GM20431 (cell line): ENCODE results near the gene ZNF296.

Experiments used
- in situ Hi-C: fragments of 300-500 bp; cut with MseI, MboI; formaldehyde crosslinking; loops from one replicate; pipeline ENCODE4 v1.15.0; 2020; ENCODE audit warnings: low sequenced_read_pairs; ENCODE audit not compliant: unreplicated experiment

The ZNF296 gene

GRCh38 chr19:45090034-45090433, 13.8 kb upstream of the ZNF296 start:
- in situ Hi-C loops, result no loop called here

- in situ Hi-C loops, result no loop called here
Measured at GRCh38 chr19:45087531-45087930, 11.3 kb upstream of the ZNF296 start.

GRCh38 chr19:45086480-45086879, 10.2 kb upstream of the ZNF296 start:
- in situ Hi-C loops, result no loop called here

GRCh38 chr19:45082170-45082569, 5.9 kb upstream of the ZNF296 start:
- in situ Hi-C loops, result no loop called here

GRCh38 chr19:45079911-45080370, 3.7 kb upstream of the ZNF296 start:
- in situ Hi-C loops, result no loop called here

- in situ Hi-C loops, result no loop called here
Measured at GRCh38 chr19:45079063-45079910, 3.0 kb upstream of the ZNF296 start, which contains the start of gene GEMIN7. Gene GEMIN7, plus strand, starts transcription at chr19:45079260. Its CDS starts 10,855 bp downstream, at chr19:45090115.

GRCh38 chr19:45078390-45079062, 2.2 kb upstream of the ZNF296 start:
- in situ Hi-C loops, result no loop called here

- in situ Hi-C loops, result no loop called here
Measured at GRCh38 chr19:45076851-45077730, 813 bp upstream of the ZNF296 start.

- in situ Hi-C loops, result no loop called here
Measured at GRCh38 chr19:45075301-45076028, 813 bp downstream of the ZNF296 start.

- in situ Hi-C loops, result no loop called here
Measured at GRCh38 chr19:45074744-45075300, 1.5 kb downstream of the ZNF296 start.

GRCh38 chr19:45071969-45072790, 4.1 kb downstream of the ZNF296 start:
- in situ Hi-C loops, result no loop called here

GRCh38 chr19:45071545-45071938, 4.7 kb downstream of the ZNF296 start:
- in situ Hi-C loops, result no loop called here

GRCh38 chr19:45070861-45071544, 5.3 kb downstream of the ZNF296 start:
- in situ Hi-C loops, result no loop called here

GRCh38 chr19:45070214-45070613, 6.1 kb downstream of the ZNF296 start:
- in situ Hi-C loops, result no loop called here

GRCh38 chr19:45069056-45069455, 7.2 kb downstream of the ZNF296 start:
- in situ Hi-C loops, result no loop called here

GRCh38 chr19:45068041-45068440, 8.2 kb downstream of the ZNF296 start:
- in situ Hi-C loops, result no loop called here

GRCh38 chr19:45066921-45067661, 9.2 kb downstream of the ZNF296 start:
- in situ Hi-C loops, result no loop called here
